ENCODE results near the gene AOC2. TPM values are rescaled to one million over a fixed set of nuclear protein-coding genes. Genes with fewer than 3 reads are reported as not detected.

The AOC2 gene
- total and polyA plus RNA-seq, 2 of the 13 experiments (the other 11 are each of a cell fraction or from before 2014, with no cell fraction given) = 1.2 to 3.3 TPM

DNA sequence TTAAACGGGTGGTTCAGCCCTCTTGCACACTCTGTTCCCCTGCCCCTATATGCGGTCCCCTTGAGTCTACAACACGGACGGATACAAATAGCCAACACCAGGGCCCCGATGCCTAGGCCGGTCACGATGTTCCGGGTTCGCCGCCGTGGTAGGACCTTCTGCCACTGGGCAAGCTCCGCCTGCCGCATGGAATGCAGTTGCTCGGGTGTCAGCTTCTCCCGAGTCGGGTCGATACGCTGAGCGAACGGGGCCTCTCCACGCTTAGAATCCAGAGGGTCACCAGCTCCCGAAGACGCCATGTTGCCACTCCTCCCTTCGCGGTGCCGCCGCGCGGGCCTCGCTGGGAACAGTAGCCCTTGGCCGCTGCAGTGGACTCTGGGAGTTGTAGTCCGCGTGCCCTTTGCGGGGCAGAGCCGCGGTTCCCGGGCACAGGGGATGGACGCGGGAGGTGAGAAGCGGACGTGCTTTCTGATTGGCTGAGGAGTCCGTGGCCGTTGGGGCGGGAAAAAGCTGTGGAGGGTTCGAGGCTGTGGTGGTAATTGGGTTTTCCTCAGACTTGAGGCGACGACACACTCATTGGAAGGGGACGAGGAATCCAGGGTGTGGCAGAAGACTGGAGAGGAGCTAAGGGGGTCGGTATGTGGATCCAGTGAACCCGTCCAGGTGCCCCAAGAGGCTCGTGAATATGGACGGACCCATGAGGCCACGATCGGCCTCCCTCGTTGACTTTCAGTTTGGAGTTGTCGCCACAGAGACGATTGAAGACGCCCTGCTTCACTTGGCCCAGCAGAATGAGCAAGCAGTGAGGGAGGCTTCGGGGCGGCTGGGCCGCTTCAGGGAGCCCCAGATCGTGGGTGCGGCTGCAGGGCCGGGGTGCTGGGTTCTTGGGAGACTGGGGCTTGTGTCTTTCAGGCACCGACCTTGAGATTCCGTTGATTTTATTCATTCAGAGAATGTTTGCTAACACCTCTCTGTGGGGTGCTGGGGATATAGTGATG, 45.7 kb upstream of the AOC2 start, which contains the start of the genes CNTD1 and COA3 (continued):
- TF ChIP-seq, protein P1, sequence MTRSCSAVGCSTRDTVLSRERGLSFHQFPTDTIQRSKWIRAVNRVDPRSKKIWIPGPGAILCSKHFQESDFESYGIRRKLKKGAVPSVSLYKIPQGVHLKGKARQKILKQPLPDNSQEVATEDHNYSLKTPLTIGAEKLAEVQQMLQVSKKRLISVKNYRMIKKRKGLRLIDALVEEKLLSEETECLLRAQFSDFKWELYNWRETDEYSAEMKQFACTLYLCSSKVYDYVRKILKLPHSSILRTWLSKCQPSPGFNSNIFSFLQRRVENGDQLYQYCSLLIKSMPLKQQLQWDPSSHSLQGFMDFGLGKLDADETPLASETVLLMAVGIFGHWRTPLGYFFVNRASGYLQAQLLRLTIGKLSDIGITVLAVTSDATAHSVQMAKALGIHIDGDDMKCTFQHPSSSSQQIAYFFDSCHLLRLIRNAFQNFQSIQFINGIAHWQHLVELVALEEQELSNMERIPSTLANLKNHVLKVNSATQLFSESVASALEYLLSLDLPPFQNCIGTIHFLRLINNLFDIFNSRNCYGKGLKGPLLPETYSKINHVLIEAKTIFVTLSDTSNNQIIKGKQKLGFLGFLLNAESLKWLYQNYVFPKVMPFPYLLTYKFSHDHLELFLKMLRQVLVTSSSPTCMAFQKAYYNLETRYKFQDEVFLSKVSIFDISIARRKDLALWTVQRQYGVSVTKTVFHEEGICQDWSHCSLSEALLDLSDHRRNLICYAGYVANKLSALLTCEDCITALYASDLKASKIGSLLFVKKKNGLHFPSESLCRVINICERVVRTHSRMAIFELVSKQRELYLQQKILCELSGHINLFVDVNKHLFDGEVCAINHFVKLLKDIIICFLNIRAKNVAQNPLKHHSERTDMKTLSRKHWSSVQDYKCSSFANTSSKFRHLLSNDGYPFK (CRISPR knock-in tag; IDR thresholded peaks at IDR 0.05; ENCODE audit: borderline replicate concordance) = peak; percentile 96
- TF ChIP-seq ZNF720 (CRISPR knock-in tag; IDR thresholded peaks at IDR 0.05) = no peak
- TF ChIP-seq, protein P2, sequence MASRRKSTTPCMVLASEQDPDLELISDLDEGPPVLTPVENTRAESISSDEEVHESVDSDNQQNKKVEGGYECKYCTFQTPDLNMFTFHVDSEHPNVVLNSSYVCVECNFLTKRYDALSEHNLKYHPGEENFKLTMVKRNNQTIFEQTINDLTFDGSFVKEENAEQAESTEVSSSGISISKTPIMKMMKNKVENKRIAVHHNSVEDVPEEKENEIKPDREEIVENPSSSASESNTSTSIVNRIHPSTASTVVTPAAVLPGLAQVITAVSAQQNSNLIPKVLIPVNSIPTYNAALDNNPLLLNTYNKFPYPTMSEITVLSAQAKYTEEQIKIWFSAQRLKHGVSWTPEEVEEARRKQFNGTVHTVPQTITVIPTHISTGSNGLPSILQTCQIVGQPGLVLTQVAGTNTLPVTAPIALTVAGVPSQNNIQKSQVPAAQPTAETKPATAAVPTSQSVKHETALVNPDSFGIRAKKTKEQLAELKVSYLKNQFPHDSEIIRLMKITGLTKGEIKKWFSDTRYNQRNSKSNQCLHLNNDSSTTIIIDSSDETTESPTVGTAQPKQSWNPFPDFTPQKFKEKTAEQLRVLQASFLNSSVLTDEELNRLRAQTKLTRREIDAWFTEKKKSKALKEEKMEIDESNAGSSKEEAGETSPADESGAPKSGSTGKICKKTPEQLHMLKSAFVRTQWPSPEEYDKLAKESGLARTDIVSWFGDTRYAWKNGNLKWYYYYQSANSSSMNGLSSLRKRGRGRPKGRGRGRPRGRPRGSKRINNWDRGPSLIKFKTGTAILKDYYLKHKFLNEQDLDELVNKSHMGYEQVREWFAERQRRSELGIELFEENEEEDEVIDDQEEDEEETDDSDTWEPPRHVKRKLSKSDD (CRISPR knock-in tag; IDR thresholded peaks at IDR 0.05; ENCODE audit: low read depth) = peak; percentile 97
- no peak for TF ChIP-seq ZNF75D (CRISPR knock-in tag; IDR thresholded peaks at IDR 0.05; ENCODE audit: borderline replicate concordance)
- TF ChIP-seq PHF5A (CRISPR knock-in tag; IDR thresholded peaks at IDR 0.05; ENCODE audit: low read depth, unreplicated experiment) = peak; percentile 90
- TF ChIP-seq ARNT2 (CRISPR knock-in tag; IDR thresholded peaks at IDR 0.05; ENCODE audit: low read depth) = peak; percentile 89
- TF ChIP-seq, protein P3, sequence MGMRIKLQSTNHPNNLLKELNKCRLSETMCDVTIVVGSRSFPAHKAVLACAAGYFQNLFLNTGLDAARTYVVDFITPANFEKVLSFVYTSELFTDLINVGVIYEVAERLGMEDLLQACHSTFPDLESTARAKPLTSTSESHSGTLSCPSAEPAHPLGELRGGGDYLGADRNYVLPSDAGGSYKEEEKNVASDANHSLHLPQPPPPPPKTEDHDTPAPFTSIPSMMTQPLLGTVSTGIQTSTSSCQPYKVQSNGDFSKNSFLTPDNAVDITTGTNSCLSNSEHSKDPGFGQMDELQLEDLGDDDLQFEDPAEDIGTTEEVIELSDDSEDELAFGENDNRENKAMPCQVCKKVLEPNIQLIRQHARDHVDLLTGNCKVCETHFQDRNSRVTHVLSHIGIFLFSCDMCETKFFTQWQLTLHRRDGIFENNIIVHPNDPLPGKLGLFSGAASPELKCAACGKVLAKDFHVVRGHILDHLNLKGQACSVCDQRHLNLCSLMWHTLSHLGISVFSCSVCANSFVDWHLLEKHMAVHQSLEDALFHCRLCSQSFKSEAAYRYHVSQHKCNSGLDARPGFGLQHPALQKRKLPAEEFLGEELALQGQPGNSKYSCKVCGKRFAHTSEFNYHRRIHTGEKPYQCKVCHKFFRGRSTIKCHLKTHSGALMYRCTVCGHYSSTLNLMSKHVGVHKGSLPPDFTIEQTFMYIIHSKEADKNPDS (CRISPR knock-in tag; IDR thresholded peaks at IDR 0.05) = peak; percentile 85; the same call in 1 of the 2 replicates
- peak; percentile 67 for TF ChIP-seq CHCHD3 (CRISPR knock-in tag; IDR thresholded peaks at IDR 0.05)
- TF ChIP-seq PLRG1 (conservative IDR thresholded peaks at IDR 0.05) = no peak
- TF ChIP-seq GATAD1 (CRISPR knock-in tag; IDR thresholded peaks at IDR 0.05) = peak; percentile 93
- TF ChIP-seq ZNF556 (CRISPR knock-in tag; IDR thresholded peaks at IDR 0.05; ENCODE audit: borderline replicate concordance) = peak; percentile 93; the same call in 1 of the 2 replicates
- TF ChIP-seq, protein P4, sequence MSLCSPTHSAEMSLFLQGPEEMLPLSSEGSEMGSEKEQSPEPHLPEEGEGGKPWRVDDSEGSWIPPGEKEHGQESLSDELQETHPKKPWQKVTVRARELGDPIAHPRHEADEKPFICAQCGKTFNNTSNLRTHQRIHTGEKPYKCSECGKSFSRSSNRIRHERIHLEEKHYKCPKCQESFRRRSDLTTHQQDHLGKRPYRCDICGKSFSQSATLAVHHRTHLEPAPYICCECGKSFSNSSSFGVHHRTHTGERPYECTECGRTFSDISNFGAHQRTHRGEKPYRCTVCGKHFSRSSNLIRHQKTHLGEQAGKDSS (CRISPR knock-in tag; IDR thresholded peaks at IDR 0.05; ENCODE audit: borderline replicate concordance, low read depth) = no peak; the same call in 1 of the 2 replicates
- TF ChIP-seq POLR2AphosphoS5 (IDR thresholded peaks at IDR 0.05; ENCODE audit: low read depth, low read length) = peak; percentile 91
- no peak for TF ChIP-seq ZNF253 (CRISPR knock-in tag; IDR thresholded peaks at IDR 0.05; ENCODE audit: borderline replicate concordance)
- TF ChIP-seq SMAD1 (CRISPR knock-in tag; IDR thresholded peaks at IDR 0.05; ENCODE audit: borderline replicate concordance, low read depth) = peak; percentile 99
- peak; percentile 91; the same call in 1 of the 2 replicates for TF ChIP-seq CBX5 (CRISPR knock-in tag; IDR thresholded peaks at IDR 0.05; ENCODE audit: borderline replicate concordance)
- no peak for TF ChIP-seq CENPX (CRISPR knock-in tag; IDR thresholded peaks at IDR 0.05)
- peak; percentile 82 for TF ChIP-seq NKX3-1 (CRISPR knock-in tag; IDR thresholded peaks at IDR 0.05)

Measured in HepG2 (cell line).